NCI-H1436 treated with DMSO at 0.1 percent for 48 hours (cell line): Measurements from ENCODE around the gene EEF1AKMT2.
"Not testable (repeated sequence)": the region's sequence is repeated elsewhere in the genome, so short reads cannot be mapped to it uniquely, and the experiment has no call there.

Experiments used
- DNase-seq: peaks from one replicate; lab custom pipeline; 2025; lab: John Stamatoyannopoulos, UW

Gene EEF1AKMT2

GRCh38 chr10:124791547-124792348 is at the start of gene EEF1AKMT2:
EEF1AKMT2 (minus strand) TSS chr10:124791887; CDS start chr10:124791833, 54 bp downstream.
- peak; percentile 77 for DNase-seq

GRCh38 chr10:124837687-124838086 is 46.0 kb upstream of the EEF1AKMT2 start:
- no peak for DNase-seq

- DNase-seq: no peak
Observed at GRCh38 chr10:124831116-124831515, 39.4 kb upstream of the EEF1AKMT2 start.

GRCh38 chr10:124830445-124830844 is 38.8 kb upstream of the EEF1AKMT2 start:
- no peak for DNase-seq

GRCh38 chr10:124829447-124830115 is 37.9 kb upstream of the EEF1AKMT2 start:
- no peak for DNase-seq

GRCh38 chr10:124827474-124827873 is 35.8 kb upstream of the EEF1AKMT2 start:
- DNase-seq: no peak

GRCh38 chr10:124826262-124826661 is 34.6 kb upstream of the EEF1AKMT2 start:
- no peak for DNase-seq

- no peak for DNase-seq
Observed at GRCh38 chr10:124825702-124826101, 34.0 kb upstream of the EEF1AKMT2 start.

- DNase-seq: not testable (repeated sequence)
Observed at GRCh38 chr10:124824932-124825331, 33.2 kb upstream of the EEF1AKMT2 start.

- no peak for DNase-seq
Observed at GRCh38 chr10:124824507-124824906, 32.8 kb upstream of the EEF1AKMT2 start.

GRCh38 chr10:124821520-124821919 is 29.8 kb upstream of the EEF1AKMT2 start:
- no peak for DNase-seq

- DNase-seq: no peak
Observed at GRCh38 chr10:124820121-124820520, 28.4 kb upstream of the EEF1AKMT2 start.

- no peak for DNase-seq
Observed at GRCh38 chr10:124802313-124802675, 10.6 kb upstream of the EEF1AKMT2 start.

GRCh38 chr10:124799211-124799610 is 7.5 kb upstream of the EEF1AKMT2 start:
- no peak for DNase-seq

GRCh38 chr10:124798781-124799180 is 7.1 kb upstream of the EEF1AKMT2 start:
- DNase-seq: no peak

- no peak for DNase-seq
Observed at GRCh38 chr10:124798364-124798763, 6.7 kb upstream of the EEF1AKMT2 start.

- DNase-seq: no peak
Observed at GRCh38 chr10:124792998-124793352, 1.3 kb upstream of the EEF1AKMT2 start.

GRCh38 chr10:124782900-124783299 is 8.8 kb downstream of the EEF1AKMT2 start:
- not testable (repeated sequence) for DNase-seq

GRCh38 chr10:124768791-124769190 is 22.9 kb downstream of the EEF1AKMT2 start:
- DNase-seq: no peak

GRCh38 chr10:124765256-124765655 is 26.4 kb downstream of the EEF1AKMT2 start:
- DNase-seq: no peak

- no peak for DNase-seq
Observed at GRCh38 chr10:124763267-124763666, 28.4 kb downstream of the EEF1AKMT2 start.

GRCh38 chr10:124762281-124762680 is 29.4 kb downstream of the EEF1AKMT2 start:
- DNase-seq: no peak

GRCh38 chr10:124756156-124756903 is 35.4 kb downstream of the EEF1AKMT2 start:
- DNase-seq: no peak
